GM18498 (cell line): ENCODE data around the gene SLC1A5.
"Not testable (repeated sequence)": the region's sequence is repeated elsewhere in the genome, so short reads cannot be mapped to it uniquely, and the experiment has no call there.

Experiments used
- ATAC-seq: cut with Tn5 transposase; IDR thresholded peaks from one replicate; pipeline ENCODE4 v1.9.1; 2021; ENCODE audit warnings: mild to moderate bottlenecking, moderate library complexity; ENCODE audit not compliant: unreplicated experiment

Gene SLC1A5

DNA sequence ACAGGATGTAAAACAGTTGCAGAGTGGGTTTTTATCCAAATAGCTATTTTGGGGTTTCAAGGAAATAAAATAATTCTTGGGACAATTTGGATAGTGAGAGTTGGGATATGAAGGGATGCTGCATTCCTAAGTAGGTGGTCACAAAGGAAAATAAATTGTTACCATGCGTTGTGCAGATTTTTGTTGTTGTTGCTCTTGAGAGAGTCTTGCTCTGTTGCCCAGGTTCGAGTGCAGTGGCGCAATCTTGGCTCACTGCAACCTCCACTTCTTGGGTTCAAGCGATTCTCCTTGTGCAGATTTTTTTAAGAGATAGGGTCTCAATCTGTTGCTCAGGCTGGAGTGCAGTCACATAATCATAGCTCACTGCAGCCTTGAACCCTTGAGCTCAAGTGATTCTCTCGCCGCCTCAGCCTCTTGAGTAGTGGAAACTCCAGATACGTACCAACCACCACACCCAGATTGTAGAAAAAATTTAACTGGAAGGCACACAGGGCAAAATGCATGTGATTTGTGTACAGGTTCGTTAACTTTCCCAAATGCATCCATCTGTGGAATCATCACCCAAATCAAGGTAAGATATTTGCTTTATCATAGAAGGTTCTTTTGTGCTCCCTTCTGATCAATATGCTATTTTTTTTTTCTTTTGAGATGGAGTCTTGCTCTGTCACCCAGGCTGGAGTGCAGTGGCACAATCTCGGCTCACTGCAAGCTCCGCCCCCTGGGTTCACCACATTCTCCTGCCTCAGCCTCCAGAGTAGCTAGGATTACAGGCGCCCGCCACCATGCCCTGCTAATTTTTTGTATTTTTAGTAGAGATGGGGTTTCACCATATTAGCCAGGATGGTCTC, 16.0 kb downstream of the SLC1A5 start:
- no peak for ATAC-seq

DNA sequence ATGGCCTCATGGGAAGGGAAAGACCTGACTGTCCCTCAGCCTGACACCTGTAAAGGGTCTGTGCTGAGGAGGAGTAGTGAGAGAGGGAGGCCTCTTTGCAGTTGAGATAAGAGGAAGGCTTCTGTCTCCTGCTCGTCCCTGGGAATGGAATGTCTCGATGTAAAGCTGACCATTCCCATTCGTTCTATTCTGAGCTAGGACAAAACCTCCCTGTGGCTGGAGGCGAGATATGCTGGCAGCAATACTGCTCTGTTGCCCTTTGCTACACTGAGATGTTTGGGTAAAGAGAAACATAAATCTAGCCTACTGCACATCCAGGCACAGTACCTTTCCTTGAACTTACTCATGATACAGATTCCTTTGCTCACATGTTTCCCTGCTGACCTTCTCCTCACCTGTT, 19.6 kb downstream of the SLC1A5 start:
- not testable (repeated sequence) for ATAC-seq

DNA sequence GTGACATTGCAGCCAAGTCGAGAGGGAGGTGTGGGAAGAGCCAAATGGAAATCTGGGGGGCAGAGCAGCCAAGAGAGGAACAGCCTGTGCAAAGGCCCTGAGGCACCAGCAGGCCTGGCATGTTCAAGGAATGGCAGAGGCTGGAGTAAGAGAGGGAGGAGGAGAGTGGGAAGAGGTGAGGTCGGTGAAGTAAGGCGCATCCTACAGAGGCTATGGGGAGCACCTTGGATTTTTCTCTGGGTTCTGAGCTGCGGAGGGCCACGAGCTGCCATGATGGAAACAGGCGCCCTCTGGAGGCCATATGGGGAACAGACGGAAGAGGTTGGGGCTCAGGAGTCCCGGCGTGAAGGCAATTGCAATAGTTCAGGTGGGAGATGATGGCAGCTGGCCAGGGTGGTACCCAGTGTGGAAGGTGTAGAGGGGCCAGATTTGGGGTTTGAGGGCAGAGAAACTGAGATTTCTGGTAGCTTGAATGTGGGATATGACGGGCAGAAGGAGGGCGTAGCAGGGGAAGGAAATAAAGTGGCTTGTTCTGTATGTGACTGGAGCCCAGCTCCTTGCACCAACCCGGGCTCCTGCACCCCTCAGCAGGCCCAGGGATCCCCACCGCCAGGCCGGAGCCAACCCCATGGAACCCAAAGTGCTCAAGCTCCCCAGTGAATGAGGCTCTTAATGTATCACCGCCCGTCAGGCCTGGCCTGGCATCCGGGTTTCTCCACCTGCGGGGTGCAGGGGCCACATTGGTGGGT, 21.7 kb downstream of the SLC1A5 start:
- ATAC-seq: no peak

DNA sequence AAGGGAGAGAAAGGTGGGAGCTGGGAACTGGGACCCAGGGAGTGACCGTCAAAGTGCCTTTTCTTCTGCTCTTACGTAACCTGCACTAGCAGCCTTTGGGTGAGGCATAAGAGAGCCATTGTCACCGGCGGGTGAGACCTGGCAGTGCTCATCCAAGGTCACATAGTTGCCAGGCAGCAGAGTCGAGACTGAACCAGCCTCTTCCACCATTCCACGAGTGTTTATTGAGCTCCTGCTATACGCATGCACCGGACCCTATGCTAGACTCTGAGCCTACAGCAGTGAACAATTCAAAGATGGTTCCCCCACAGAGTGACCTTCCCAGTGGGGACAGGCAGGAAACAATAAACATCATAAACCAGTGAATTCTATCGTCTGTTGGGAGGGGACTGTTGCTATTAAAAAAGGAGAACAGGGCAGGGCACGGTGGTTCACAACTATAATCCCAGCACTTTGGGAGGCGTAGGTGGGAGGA, 23.5 kb downstream of the SLC1A5 start:
- ATAC-seq: no peak

DNA sequence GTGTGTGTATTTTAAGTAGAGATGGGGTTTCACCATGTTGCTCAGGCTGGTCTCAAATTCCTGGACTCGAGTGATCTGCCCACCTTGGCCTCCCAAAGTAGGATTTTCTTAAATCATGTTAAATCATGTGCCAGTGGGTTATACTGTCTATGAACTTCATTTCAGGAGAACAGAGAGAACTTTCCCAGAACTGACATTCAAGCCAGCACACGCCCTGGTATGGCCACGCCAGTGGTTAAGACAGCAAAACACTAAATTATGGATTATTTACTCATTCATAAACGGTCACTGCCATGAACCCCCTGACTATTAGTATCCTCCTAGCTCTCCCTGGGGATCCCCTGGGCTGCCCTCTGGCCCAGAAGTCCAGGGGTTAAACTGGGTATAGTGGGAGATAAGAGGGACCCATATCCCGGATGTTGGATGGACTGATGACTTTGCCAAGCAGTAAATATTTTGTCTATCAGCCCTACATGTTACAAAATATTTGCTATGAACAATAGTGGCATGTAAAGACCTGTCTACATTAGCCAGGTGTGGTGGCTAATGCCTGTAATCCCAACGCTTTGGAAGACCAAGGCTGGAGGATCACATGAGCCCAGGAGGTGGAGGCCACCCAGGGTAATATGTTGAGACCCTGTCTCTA, 26.0 kb downstream of the SLC1A5 start:
- ATAC-seq: no peak

DNA sequence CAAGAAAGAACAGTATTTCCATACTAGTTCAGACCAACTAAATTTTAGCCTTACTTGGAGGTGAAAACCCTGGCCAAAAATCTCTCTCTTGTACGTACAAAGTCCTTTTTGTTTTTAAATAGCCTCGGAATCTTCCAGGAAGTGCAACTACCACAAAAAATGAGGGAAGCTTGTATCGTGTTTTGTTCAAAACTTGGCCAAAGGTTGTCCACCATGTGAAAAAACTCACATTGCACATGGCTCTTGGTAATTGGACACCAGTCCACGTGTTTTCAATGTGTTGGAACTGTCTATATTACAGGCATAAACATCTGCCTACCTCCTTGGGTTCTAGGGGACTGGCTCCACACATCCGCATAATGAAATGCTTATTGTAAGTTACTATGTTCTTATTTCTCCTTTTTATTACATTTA, 27.0 kb downstream of the SLC1A5 start:
- no peak for ATAC-seq

DNA sequence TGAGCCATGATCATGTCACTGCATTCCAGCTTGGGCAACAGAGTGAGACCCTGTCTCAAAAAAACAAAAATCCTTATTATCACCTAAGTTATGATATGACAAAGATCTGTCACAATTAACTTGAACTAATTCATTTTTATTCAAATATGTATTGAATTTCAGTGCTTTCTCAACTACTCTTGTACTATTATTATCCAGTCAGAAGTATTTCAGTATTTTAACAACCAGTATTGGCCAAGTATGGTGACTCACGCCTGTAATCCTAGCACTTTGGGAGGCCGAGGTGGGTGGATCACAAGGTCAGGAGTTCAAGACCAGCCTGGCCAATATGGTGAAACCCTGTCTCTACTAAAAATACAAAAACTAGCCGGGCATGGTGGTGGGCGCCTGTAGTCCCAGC, 27.5 kb downstream of the SLC1A5 start:
- not testable (repeated sequence) for ATAC-seq

DNA sequence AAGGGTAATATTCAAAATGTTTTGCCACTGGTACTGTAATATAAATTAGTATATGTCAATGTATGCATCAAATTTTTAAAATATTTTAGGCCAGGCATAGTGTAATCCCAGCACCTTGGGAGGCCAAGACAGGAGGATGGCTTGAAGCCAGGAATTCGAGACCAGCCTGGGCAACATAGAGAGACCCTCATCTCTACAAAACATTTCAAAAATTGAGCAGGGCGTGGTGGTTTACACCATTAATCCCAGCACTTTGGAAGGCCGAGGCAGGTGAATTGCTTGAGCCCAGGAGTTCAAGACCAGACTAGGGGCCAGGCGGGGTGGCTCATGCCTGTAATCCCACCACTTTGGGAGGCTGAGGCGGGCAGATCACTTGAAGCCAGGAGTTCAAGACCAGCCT, 28.0 kb downstream of the SLC1A5 start:
- ATAC-seq: no peak

DNA sequence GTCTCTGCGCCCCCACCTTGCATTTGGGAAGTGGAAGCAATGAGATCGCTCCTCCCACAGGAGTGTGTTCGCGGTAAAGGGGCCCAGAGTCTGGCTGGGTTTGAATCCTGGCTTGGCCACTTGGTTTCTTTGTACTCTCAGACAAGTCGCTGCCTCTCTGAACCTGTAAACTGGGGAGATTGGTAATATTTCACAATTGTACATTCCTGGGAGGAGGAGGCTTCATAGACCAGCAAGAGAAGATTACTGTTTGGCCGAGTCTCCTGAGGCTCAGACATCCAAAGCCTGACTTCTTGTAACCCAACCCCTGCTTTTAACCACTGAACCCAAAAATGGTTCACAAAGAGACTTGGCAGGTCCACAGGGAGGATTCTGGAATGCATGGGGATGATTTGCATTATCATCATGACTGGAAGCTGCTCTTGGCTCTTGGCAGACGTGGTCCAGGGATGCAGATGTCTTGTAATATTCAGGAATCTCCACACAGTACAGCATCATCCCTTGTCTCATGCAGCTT, 28.5 kb downstream of the SLC1A5 start:
- ATAC-seq: no peak

DNA sequence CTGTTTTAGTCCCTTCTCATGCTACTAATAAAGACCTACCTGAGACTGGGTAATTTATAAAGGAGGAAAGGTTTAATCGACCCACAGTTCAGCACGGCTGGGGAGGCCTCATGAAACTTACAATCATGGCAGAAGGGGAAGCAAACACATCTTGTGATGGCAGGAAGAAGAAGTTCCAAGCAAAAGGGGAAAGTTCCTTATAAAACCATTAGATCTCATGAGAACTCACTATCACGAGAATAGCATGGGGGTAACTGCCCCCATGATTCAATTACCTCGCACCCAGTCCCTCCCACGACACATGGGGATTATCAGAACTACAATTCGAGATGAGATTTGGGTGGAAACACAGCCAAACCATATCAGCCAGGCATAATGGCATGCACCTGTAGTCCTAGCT, 29.2 kb downstream of the SLC1A5 start:
- ATAC-seq: no peak

DNA sequence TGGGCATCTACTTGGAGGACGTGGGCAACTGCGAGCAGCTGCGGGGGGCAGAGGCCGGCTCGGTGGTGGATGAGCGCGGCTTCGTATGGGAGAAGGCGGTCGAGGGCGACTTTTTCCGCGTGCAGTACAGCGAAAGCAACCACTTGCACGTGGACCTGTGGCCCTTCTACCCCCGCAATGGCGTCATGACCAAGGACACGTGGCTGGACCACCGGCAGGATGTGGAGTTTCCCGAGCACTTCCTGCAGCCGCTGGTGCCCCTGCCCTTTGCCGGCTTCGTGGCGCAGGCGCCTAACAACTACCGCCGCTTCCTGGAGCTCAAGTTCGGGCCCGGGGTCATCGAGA, 31.9 kb downstream of the SLC1A5 start:
- no peak for ATAC-seq

DNA sequence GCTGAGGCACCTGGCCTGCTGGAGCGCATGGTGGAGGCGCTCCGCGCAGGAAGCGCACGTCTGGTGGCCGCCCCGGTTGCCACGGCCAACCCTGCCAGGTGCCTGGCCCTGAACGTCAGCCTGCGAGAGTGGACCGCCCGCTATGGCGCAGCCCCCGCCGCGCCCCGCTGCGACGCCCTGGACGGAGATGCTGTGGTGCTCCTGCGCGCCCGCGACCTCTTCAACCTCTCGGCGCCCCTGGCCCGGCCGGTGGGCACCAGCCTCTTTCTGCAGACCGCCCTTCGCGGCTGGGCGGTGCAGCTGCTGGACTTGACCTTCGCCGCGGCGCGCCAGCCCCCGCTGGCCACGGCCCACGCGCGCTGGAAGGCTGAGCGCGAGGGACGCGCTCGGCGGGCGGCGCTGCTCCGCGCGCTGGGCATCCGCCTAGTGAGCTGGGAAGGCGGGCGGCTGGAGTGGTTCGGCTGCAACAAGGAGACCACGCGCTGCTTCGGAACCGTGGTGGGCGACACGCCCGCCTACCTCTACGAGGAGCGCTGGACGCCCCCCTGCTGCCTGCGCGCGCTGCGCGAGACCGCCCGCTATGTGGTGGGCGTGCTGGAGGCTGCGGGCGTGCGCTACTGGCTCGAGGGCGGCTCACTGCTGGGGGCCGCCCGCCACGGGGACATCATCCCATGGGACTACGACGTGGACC, 32.4 kb downstream of the SLC1A5 start:
- ATAC-seq: no peak

DNA sequence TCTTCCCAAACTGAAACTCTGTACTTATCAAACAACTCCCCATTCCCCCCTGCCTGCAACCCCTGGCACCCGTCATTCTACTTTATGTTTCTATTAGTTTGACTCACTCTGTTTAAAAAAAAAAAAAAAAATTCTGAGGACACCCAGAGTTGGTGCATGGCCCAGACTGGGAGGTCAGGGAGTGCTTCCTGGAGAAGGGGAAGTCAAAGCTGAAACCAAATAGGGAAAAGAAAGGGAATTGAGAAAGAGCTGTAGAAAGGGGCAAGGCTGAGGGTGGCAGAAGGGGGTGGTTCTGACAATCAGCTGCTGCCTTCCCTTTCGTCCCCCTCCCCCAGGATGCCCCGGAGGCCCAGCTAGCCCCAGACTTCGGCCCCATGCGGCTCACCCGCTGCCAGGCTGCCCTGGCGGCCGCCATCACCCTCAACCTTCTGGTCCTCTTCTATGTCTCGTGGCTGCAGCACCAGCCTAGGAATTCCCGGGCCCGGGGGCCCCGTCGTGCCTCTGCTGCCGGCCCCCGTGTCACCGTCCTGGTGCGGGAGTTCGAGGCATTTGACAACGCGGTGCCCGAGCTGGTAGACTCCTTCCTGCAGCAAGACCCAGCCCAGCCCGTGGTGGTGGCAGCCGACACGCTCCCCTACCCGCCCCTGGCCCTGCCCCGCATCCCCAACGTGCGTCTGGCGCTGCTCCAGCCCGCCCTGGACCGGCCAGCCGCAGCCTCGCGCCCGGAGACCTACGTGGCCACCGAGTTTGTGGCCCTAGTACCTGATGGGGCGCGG, 33.1 kb downstream of the SLC1A5 start:
- no peak for ATAC-seq

DNA sequence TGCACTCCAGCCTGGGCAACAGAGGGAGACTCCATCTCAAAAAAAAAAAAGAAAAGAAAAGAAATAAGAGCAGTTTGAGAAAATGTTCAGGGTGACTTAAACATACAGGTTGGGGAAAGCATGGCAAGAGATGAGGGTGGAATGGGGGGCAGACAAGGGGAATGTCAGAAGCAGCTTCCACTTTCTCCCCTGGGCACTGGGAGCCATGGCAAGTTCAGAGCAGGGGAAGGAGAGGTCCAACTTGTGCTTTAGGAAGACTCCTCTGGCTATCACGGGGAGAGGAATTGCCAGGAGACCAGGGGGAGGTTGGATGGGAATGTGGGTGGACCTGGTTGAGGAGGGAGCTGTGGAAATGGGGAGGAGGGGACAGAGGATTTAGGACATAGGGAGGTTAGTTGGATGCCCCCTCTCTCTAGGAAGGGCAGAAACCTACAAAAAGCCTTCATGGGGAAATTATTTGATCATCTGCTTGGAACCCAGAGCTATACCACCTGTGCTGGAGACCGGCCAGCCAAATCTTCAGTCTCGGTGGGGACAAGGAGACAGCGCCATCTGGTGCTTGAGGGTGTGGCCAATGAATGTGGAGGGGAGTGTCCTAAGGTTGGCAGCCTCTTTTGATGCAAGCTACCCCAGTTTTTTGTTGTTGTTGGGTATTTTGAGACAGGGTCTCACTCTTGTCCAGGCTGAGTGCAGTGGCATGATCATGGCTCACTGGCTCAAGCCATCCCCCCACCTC, 34.8 kb downstream of the SLC1A5 start:
- ATAC-seq: no peak

DNA sequence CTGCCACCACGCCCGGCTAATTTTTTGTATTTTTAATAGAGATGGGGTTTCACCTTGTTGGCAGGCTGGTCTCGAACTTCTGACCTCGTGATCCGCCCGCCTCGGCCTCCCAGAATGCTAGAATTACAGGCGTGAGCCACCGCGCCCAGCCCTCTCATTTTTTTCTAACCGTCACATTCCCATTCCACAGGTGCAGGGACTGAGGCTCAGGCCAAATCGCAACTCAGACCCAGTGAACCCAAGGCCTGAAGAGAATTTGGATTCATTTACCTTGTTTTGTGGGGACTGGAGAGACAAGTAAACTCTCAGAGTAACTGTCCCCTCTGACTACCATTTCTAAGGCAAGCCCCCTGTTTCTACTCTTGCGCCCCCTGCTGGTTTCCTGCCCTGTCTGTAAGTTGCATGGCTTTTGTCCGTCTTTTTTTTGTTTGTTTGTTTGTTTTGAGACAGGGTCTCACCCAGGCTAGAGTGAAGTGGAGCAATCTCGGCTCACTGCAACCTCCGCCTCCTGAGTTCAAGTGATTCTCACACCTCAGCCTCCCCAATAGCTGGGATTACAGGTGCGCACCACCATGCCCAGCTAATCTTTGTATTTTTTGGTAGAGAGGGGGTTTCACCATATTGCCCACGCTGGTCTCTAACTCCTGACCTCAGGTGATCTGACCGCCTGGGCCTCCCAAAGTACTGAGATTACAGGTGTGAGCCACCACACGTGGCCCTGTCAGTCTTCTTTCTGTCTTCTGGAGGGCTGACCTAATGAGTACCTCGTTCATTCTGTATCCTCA, 39.9 kb downstream of the SLC1A5 start:
- ATAC-seq: no peak

DNA sequence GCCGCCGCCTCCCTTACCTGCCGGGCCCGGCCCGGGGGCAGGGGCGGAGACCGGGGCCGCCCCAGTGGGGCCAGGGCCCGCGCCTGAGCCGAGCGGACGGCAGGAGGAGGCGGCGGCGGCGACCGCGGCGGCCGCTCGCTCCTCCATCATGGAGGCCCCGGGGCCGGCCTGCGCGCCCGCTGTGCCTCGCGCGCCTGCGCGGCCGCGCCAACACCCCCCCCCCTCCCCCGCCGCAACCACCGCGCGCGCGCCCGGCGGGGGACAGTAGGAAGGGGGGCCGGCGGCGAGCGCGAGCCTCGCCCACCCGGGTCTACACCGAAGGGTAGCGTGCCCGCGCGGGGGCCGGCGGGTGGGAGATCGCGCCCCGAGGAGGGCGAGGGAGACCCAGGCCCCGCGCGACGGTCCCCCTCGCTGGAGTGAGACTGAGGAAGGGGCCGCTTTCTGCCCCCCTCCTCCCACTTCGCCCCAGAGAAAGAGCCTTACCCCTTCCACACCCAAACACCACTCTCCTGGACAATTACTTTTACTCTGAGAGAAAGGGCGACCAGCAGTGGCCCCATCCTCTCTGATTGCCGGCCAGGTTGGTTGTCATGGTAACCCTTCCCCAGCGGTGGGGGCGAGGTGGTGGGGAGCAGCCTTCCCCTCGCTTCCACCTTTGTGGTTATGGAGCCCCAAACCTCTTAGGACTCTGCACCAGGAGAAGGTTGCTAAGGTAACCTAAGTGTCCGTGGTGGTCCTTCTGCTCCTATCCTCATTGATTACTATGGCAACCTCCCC, 41.9 kb downstream of the SLC1A5 start, which contains the start of gene STRN4:
TSS of gene STRN4 (minus strand) at position 170 of the 777 bp plus-strand sequence. CDS start at position 150, 20 bp downstream.
- peak; percentile 66 for ATAC-seq

DNA sequence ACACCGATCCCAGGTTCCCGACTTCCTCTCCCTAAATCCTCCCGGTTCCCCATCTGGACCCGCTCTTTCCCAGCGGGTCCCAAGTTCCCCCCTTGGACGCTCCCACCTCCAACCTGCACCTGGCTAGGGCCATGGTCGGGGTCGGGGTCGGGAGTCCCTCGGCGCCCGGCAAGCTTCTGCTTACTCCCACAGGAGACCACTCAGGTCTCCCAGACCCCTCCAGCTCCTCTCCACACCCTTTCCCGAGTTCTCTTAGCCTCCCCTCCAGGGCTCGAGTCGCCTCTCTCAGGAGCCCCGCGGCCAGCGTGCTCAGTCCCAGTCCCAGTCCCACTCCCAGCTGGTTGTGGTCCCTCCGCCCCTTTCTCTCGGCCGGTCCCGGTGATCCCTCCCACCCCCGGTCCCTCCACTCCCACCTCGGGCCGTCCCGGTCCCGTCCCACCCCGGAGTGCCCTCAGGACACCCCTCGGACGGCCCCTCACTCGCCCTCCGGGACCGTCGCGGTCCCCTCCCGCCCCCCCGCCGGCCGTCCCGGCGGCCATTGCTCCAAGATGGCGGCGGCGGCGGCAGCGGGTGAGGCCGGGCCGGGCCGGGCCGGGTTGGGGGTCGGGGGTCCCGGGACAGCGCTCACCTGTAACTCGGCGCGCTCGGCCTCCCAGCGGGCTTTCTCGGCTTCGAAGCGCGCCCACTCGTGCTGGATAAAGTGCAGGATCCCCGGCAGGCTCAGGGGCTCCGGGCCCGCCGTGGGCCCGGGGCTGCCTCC, 42.7 kb downstream of the SLC1A5 start, which contains the start of gene FKRP:
TSS of gene FKRP (plus strand) at position 537 of the 760 bp plus-strand sequence. CDS start 9,394 bp downstream, outside the sequence.
- ATAC-seq: peak; percentile 62
